HEK293 (cell line): ENCODE results near the gene SARS2.

Experiments used
- CTCF ChIA-PET: fragments of 350-600 bp; formaldehyde crosslinking; extraction: SDS; loops from one replicate; lab custom pipeline; 2021; ENCODE audit warnings: antibody characterized with exemption; lab: Yijun Ruan, JAX
- POLR2A ChIA-PET: fragments of 300-600 bp; formaldehyde crosslinking; extraction: SDS; loops from one replicate; lab custom pipeline; 2020; ENCODE audit warnings: antibody characterized with exemption, inconsistent platforms; lab: Yijun Ruan, JAX
- H3K27ac ChIP-seq: fragments of 200-500 bp; sonication (Bioruptor generic); 2 replicates; pipeline ENCODE4 v1.5.1; 2014; ENCODE audit warnings: low read depth, low read length, control low read depth, inconsistent platforms; ENCODE audit errors: extremely low read depth
- H3K36me3 ChIP-seq, 2 experiments: fragments of 200-500 bp in 1 of 2; sonication (Bioruptor generic) in 1 of 2; 1 replicate in 1 of 2; 2 replicates in 1 of 2; pipeline ENCODE4 v1.5.1; 2014 to 2017; ENCODE audit warnings: inconsistent platforms in 2 of 2, low read length in 2 of 2; ENCODE audit not compliant: control insufficient read depth in 2 of 2, insufficient read depth in 1 of 2
- H3K4me1 ChIP-seq: fragments of 200-500 bp; sonication (Bioruptor generic); 2 replicates; pipeline ENCODE4 v1.5.1; 2014; ENCODE audit warnings: mild to moderate bottlenecking, low read length, inconsistent platforms; ENCODE audit not compliant: control insufficient read depth, insufficient read depth
- H3K4me3 ChIP-seq: 2 replicates; pipeline ENCODE4 v1.5.1; 2011; ENCODE audit warnings: low read depth, mild to moderate bottlenecking, control low read depth, low read length, moderate library complexity
- H3K9me3 ChIP-seq: fragments of 200-500 bp; sonication (Bioruptor generic); 2 replicates; pipeline ENCODE4 v1.5.1; 2014; ENCODE audit warnings: low read depth, low read length, inconsistent platforms; ENCODE audit not compliant: control insufficient read depth, insufficient read depth
- BCL11A ChIP-seq: fragments of 450-650 bp; formaldehyde crosslinking; IDR thresholded peaks from 2 replicates; pipeline ENCODE4 v1.5.1; 2016; ENCODE audit warnings: low read depth, missing biosample characterization, missing genetic modification characterization
- KLF16 ChIP-seq: fragments of 450-650 bp; formaldehyde crosslinking; IDR thresholded peaks from 2 replicates; pipeline ENCODE4 v1.5.1; 2017; ENCODE audit warnings: missing biosample characterization, missing genetic modification characterization
- SCRT1 ChIP-seq: fragments of 450-650 bp; formaldehyde crosslinking; IDR thresholded peaks from 2 replicates; pipeline ENCODE4 v1.5.1; 2016; ENCODE audit warnings: missing biosample characterization, missing genetic modification characterization, borderline replicate concordance
- SETDB1 ChIP-seq: IDR thresholded peaks from one replicate; pipeline ENCODE4 v1.6.1; 2017; ENCODE audit warnings: mild to moderate bottlenecking, low read length, moderate library complexity, mixed read lengths; ENCODE audit not compliant: insufficient read length
- SP7 ChIP-seq: fragments of 450-650 bp; formaldehyde crosslinking; IDR thresholded peaks from 2 replicates; pipeline ENCODE4 v1.5.1; 2016; ENCODE audit warnings: missing biosample characterization, missing genetic modification characterization
- TRIM28 ChIP-seq: IDR thresholded peaks from 2 replicates; pipeline ENCODE4 v1.6.1; 2011; ENCODE audit warnings: low read length, control low read depth, borderline replicate concordance
- ZBTB26 ChIP-seq: fragments of 450-650 bp; formaldehyde crosslinking; optimal IDR thresholded peaks from 2 replicates; pipeline ENCODE3; 2016; ENCODE audit warnings: missing biosample characterization, mild to moderate bottlenecking, missing genetic modification characterization
- ZBTB7A ChIP-seq: fragments of 450-650 bp; formaldehyde crosslinking; IDR thresholded peaks from 2 replicates; pipeline ENCODE4 v1.5.1; 2016; ENCODE audit warnings: low read depth, missing biosample characterization, missing genetic modification characterization
- ZNF133 ChIP-seq: fragments of 450-650 bp; formaldehyde crosslinking; IDR thresholded peaks from 2 replicates; pipeline ENCODE4 v1.5.1; 2016; ENCODE audit warnings: missing biosample characterization, missing genetic modification characterization
- ZNF169 ChIP-seq: fragments of 450-650 bp; formaldehyde crosslinking; IDR thresholded peaks from 2 replicates; pipeline ENCODE4 v1.5.1; 2016; ENCODE audit warnings: missing biosample characterization, missing genetic modification characterization
- ZNF174 ChIP-seq: fragments of 450-650 bp; formaldehyde crosslinking; IDR thresholded peaks from 2 replicates; pipeline ENCODE4 v1.5.0; 2017; ENCODE audit warnings: missing biosample characterization, mild to moderate bottlenecking, missing genetic modification characterization
- ZNF184 ChIP-seq: fragments of 450-650 bp; IDR thresholded peaks from 2 replicates; pipeline ENCODE4 v1.5.1; 2018; ENCODE audit warnings: missing biosample characterization, mild to moderate bottlenecking, missing genetic modification characterization
- ZNF2 ChIP-seq: fragments of 450-650 bp; formaldehyde crosslinking; IDR thresholded peaks from 2 replicates; pipeline ENCODE4 v1.5.1; 2016; ENCODE audit warnings: missing biosample characterization, missing genetic modification characterization
- ZNF214 ChIP-seq: fragments of 450-650 bp; formaldehyde crosslinking; IDR thresholded peaks from 2 replicates; pipeline ENCODE4 v1.5.1; 2017; ENCODE audit warnings: missing biosample characterization, mild to moderate bottlenecking, missing genetic modification characterization, borderline replicate concordance
- ZNF274 ChIP-seq, 2 experiments: fragments of 200-500 bp in 1 of 2; fragments of 450-650 bp in 1 of 2; sonication (Bioruptor generic) in 1 of 2; formaldehyde crosslinking in 1 of 2; IDR thresholded peaks; 2 replicates each; pipeline versions ENCODE4 v1.5.1 to v1.6.1; 2014 to 2016; ENCODE audit warnings: borderline replicate concordance in 1 of 2, inconsistent platforms in 1 of 2, low read length in 1 of 2, missing biosample characterization in 1 of 2, missing genetic modification characterization in 1 of 2
- ZNF366 ChIP-seq: fragments of 450-650 bp; formaldehyde crosslinking; conservative IDR thresholded peaks from 2 replicates; pipeline ENCODE4 v1.5.1; 2016; ENCODE audit warnings: missing biosample characterization, missing genetic modification characterization
- ZNF501 ChIP-seq: fragments of 450-650 bp; formaldehyde crosslinking; IDR thresholded peaks from 2 replicates; pipeline ENCODE4 v1.5.1; 2016; ENCODE audit warnings: missing biosample characterization, missing genetic modification characterization
- ZNF513 ChIP-seq: fragments of 450-650 bp; IDR thresholded peaks from 2 replicates; pipeline ENCODE4 v1.5.1; 2018; ENCODE audit warnings: missing biosample characterization, missing genetic modification characterization
- ZNF514 ChIP-seq: fragments of 450-650 bp; formaldehyde crosslinking; IDR thresholded peaks from 2 replicates; pipeline ENCODE4 v1.5.1; 2016; ENCODE audit warnings: missing biosample characterization, missing genetic modification characterization
- ZNF580 ChIP-seq: fragments of 450-650 bp; formaldehyde crosslinking; IDR thresholded peaks from 2 replicates; pipeline ENCODE4 v1.5.1; 2016; ENCODE audit warnings: missing biosample characterization, missing genetic modification characterization
- ZNF596 ChIP-seq: fragments of 450-650 bp; IDR thresholded peaks from 2 replicates; pipeline ENCODE4 v1.5.0; 2018; ENCODE audit warnings: missing biosample characterization, mild to moderate bottlenecking, missing genetic modification characterization, moderate library complexity
- ZNF600 ChIP-seq: fragments of 450-650 bp; formaldehyde crosslinking; IDR thresholded peaks from 2 replicates; pipeline ENCODE4 v1.5.1; 2016; ENCODE audit warnings: missing biosample characterization, missing genetic modification characterization
- ZNF658 ChIP-seq: fragments of 450-650 bp; formaldehyde crosslinking; IDR thresholded peaks from 2 replicates; pipeline ENCODE4; 2016; ENCODE audit warnings: missing biosample characterization, missing genetic modification characterization
- ZNF664 ChIP-seq: fragments of 450-650 bp; formaldehyde crosslinking; IDR thresholded peaks from 2 replicates; pipeline ENCODE4 v1.5.1; 2016; ENCODE audit warnings: missing biosample characterization, missing genetic modification characterization
- ZNF692 ChIP-seq: fragments of 450-650 bp; formaldehyde crosslinking; IDR thresholded peaks from 2 replicates; pipeline ENCODE4 v1.5.1; 2016; ENCODE audit warnings: missing biosample characterization, missing genetic modification characterization
- ZSCAN16 ChIP-seq: fragments of 450-650 bp; formaldehyde crosslinking; IDR thresholded peaks from 2 replicates; pipeline ENCODE4 v1.5.1; 2016; ENCODE audit warnings: missing biosample characterization, missing genetic modification characterization
- ZXDB ChIP-seq: fragments of 450-650 bp; formaldehyde crosslinking; IDR thresholded peaks from 2 replicates; pipeline ENCODE4 v1.5.1; 2016; ENCODE audit warnings: missing biosample characterization, missing genetic modification characterization
- TF ChIP-seq, protein P1 (sequence below): fragments of 450-650 bp; formaldehyde crosslinking; IDR thresholded peaks from 2 replicates; pipeline ENCODE4 v1.5.1; 2017; ENCODE audit warnings: missing biosample characterization, mild to moderate bottlenecking, missing genetic modification characterization, moderate library complexity

The SARS2 gene

GRCh38 chr19:38904581-38905539 is 25.7 kb downstream of the SARS2 start (continued):
- TF ChIP-seq ZNF366 (tag by site-specific recombination): no peak
- TF ChIP-seq ZXDB (tag by site-specific recombination): no peak
- no peak for TF ChIP-seq ZNF174 (tag by site-specific recombination)
- 0 out of 2 replicates have a peak, but pooled peaks have one; percentile 21 for TF ChIP-seq BCL11A
- TF ChIP-seq ZBTB7A: no peak
- no peak for TF ChIP-seq ZNF274 (IDR thresholded peaks at IDR 0.05; ENCODE audit: low read length)
- TF ChIP-seq ZNF274 (tag by site-specific recombination; IDR thresholded peaks at IDR 0.05; ENCODE audit: borderline replicate concordance): no peak
- no peak for TF ChIP-seq ZNF2
- TF ChIP-seq ZNF692: peak; percentile 86
- no peak for TF ChIP-seq ZNF513 (tag by site-specific recombination)
- no peak for TF ChIP-seq ZNF214
- no peak for TF ChIP-seq ZNF664 (tag by site-specific recombination)
- no peak for TF ChIP-seq ZNF600 (tag by site-specific recombination)

DNA sequence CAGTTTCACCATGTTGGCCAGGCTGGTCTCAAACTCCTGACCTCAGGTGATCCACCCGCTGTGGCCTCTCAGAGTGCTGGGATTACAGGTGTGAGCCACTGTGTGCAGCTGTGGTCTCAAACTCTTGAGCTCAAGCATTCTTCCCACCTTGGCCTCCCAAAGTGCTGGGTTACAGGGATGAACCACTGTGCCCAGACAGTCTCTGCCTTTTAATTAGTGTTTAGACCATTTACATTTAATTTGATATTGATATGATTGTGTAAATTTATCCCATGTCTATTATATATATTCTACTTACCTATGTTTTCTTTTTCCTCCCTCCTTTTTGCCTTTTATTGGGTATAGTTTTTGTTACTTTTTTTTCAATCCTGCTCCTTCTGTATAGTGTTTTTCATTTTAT is 28.9 kb downstream of the SARS2 start:
- Histone ChIP-seq H3K27ac (no peak overlapping the region), H3K9me3 (peaks cover 3% of the 10 kb centered on the region; the same call in 1 of the 2 replicates), H3K36me3 (peaks cover 20 to 28% of the 10 kb centered on the region in 2 experiments), H3K4me3 (no peak overlapping the region), H3K4me1 (peaks cover 21% of the 10 kb centered on the region)
- ChIA-PET CTCF (interaction anchor here (1.0 to 4.0 kb wide), 6 partner anchors 12 to 499 kb away, joined by 5 to 63 read pairs (median 6); partner anchors contain the start of genes FAM98C, MRPS12 and SARS2), POLR2A (interaction anchor here (0.6 to 2.4 kb wide), 4 partner anchors 13 to 29 kb away, joined by 3 to 29 read pairs (median 7); partner anchors contain the start of genes MRPS12 and SARS2)
- TF ChIP-seq ZNF169 (no peak), KLF16 (tag by site-specific recombination) (0 out of 2 replicates have a peak, but pooled peaks have one; percentile 23), ZNF501 (tag by site-specific recombination) (no peak), ZNF658 (no peak), SP7 (tag by site-specific recombination) (no peak), SCRT1 (tag by site-specific recombination) (no peak), ZNF596 (tag by site-specific recombination) (no peak), ZNF514 (tag by site-specific recombination) (no peak), ZNF580 (tag by site-specific recombination) (0 out of 2 replicates have a peak, but pooled peaks have one; percentile 36), ZNF184 (no peak), ZNF133 (tag by site-specific recombination) (no peak), TRIM28 (no peak), ZSCAN16 (tag by site-specific recombination) (0 out of 2 replicates have a peak, but pooled peaks have one; percentile 40), ZBTB26 (tag by site-specific recombination) (no peak), SETDB1 (peak; percentile 49)
- TF ChIP-seq, protein P1, sequence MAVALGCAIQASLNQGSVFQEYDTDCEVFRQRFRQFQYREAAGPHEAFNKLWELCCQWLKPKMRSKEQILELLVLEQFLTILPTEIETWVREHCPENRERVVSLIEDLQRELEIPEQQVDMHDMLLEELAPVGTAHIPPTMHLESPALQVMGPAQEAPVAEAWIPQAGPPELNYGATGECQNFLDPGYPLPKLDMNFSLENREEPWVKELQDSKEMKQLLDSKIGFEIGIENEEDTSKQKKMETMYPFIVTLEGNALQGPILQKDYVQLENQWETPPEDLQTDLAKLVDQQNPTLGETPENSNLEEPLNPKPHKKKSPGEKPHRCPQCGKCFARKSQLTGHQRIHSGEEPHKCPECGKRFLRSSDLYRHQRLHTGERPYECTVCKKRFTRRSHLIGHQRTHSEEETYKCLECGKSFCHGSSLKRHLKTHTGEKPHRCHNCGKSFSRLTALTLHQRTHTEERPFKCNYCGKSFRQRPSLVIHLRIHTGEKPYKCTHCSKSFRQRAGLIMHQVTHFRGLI (tag by site-specific recombination): no peak
